MM.1S (cell line): ENCODE data around the gene SPATA17.

ENCODE experiments used
- CTCF ChIP-seq: fragments of 300-600 bp; sonication (generic); IDR thresholded peaks from 2 replicates; pipeline ENCODE4 v1.5.1; 2016; ENCODE audit warnings: antibody characterized with exemption, low read length, mixed read lengths
- EZH2 ChIP-seq: fragments of 300-600 bp; sonication (generic); optimal IDR thresholded peaks from 2 replicates; pipeline ENCODE3; 2017; ENCODE audit warnings: low read depth, mild to moderate bottlenecking, antibody characterized with exemption, low read length, mixed read lengths

- no peak for TF ChIP-seq CTCF
- TF ChIP-seq EZH2 = no peak
Observed at GRCh38 chr1:217857061-217857460, 225.9 kb downstream of the SPATA17 start.
